Measurements from ENCODE around the gene PHPT1.

GRCh38 chr9:136876476-136876875 lies 27.3 kb downstream of the PHPT1 start:
- TF ChIP-seq CTCF (IDR thresholded peaks at IDR 0.05; ENCODE audit: insufficient read depth, low read depth, low read length): no peak
- no peak for TF ChIP-seq EZH2 (IDR thresholded peaks at IDR 0.05; ENCODE audit: insufficient read depth, low read length)

Measured in astrocyte (in vitro differentiated cells and primary cell).